SJCRH30 (cell line): Measurements from ENCODE around the gene ARV1. TPM values are rescaled to one million over a fixed set of nuclear protein-coding genes. Genes with fewer than 3 reads are reported as not detected.

ENCODE experiments used
- DNase-seq, 2 experiments: peaks; one replicate each; pipeline ENCODE4 v3.0.0-alpha.2; 2015 to 2020
- H3K27ac ChIP-seq: fragments of 250-450 bp; sonication (Bioruptor Pico); 2 replicates; pipeline ENCODE4 v1.5.1; 2020; ENCODE audit warnings: mild to moderate bottlenecking, moderate library complexity
- H3K27me3 ChIP-seq: fragments of 250-450 bp; sonication (Bioruptor Pico); 2 replicates; pipeline ENCODE4 v1.5.1; 2020; ENCODE audit warnings: mild to moderate bottlenecking, moderate library complexity
- H3K36me3 ChIP-seq: fragments of 250-450 bp; sonication (Bioruptor Pico); 2 replicates; pipeline ENCODE4 v1.5.1; 2020; ENCODE audit warnings: mild to moderate bottlenecking, moderate library complexity
- H3K4me1 ChIP-seq: fragments of 250-450 bp; sonication (Bioruptor Pico); 2 replicates; pipeline ENCODE4 v1.5.1; 2020; ENCODE audit warnings: mild to moderate bottlenecking, moderate library complexity
- H3K4me3 ChIP-seq: fragments of 250-450 bp; sonication (Bioruptor Pico); 2 replicates; pipeline ENCODE4 v1.5.1; 2020; ENCODE audit warnings: mild to moderate bottlenecking, moderate library complexity
- H3K9me3 ChIP-seq: fragments of 250-450 bp; sonication (Bioruptor Pico); replicated peaks from 2 replicates; pipeline ENCODE4 v1.5.1; 2020; ENCODE audit warnings: mild to moderate bottlenecking, moderate library complexity
- total RNA-seq: library from RNA; depleted of rRNA; stranded (reverse); fragments of >200 nt; shearing (Covaris generic); gene quantifications from 2 replicates; pipeline ENCODE4 v1.2.3, GENCODE V29; 2014; rRNA removed

Gene ARV1
- total RNA-seq, 1 experiment from 2014 or later = 38.6 TPM

- no peak overlapping the region for H3K27ac ChIP-seq
- no peak overlapping the region for H3K4me3 ChIP-seq
- H3K27me3 ChIP-seq = 0 out of 2 replicates have a peak, but pooled peaks cover 2% of the 10 kb centered on the region
- DNase-seq = no peak
- H3K9me3 ChIP-seq = peaks cover 4% of the 10 kb centered on the region; the same call in 1 of the 2 replicates
- no peaks in the 10 kb centered on the region for H3K36me3 ChIP-seq
- peaks cover 12% of the 10 kb centered on the region for H3K4me1 ChIP-seq
Observed at GRCh38 chr1:231049121-231049979, 70.5 kb downstream of the ARV1 start.

Other genes with a start within 250 kb of the ARV1 start
- gene CAPN9, start 231.7 kb upstream of the ARV1 start, total RNA-seq = not detected in 2 replicates
- gene C1orf198, start 110.6 kb upstream of the ARV1 start, total RNA-seq = 50.6 and 53.9 TPM in 2 replicates
- 13.9 and 16.4 TPM in 2 replicates for gene TTC13, start 233 bp upstream of the ARV1 start, total RNA-seq
- gene FAM89A, start 61.2 kb downstream of the ARV1 start, total RNA-seq = 41.8 and 49.3 TPM in 2 replicates
- not detected in 2 replicates for gene TRIM67, start 183.0 kb downstream of the ARV1 start, total RNA-seq